ENCODE results near the gene COL4A1.

Gene COL4A1

GRCh38 chr13:110123041-110123809 is 183.7 kb downstream of the COL4A1 start:
- TF ChIP-seq SIN3A (IDR thresholded peaks at IDR 0.05; ENCODE audit: borderline replicate concordance, insufficient read depth, low read length) (no peak), FOXP2 (optimal IDR thresholded peaks at IDR 0.05; ENCODE audit: borderline replicate concordance, extremely low read depth, extremely low read length, insufficient read depth) (no peak), POLR2AphosphoS5 (IDR thresholded peaks at IDR 0.05; ENCODE audit: low read depth, low read length) (no peak), REST (IDR thresholded peaks at IDR 0.05; ENCODE audit: insufficient read depth in 1 of 2, low read depth in 2 of 2, low read length in 2 of 2) (no peak), TAF1 (IDR thresholded peaks at IDR 0.05; ENCODE audit: borderline replicate concordance, insufficient read depth, low read length) (no peak)

- TF ChIP-seq REST (IDR thresholded peaks at IDR 0.05; ENCODE audit: insufficient read depth in 1 of 2, low read depth in 2 of 2, low read length in 2 of 2) (no peak), FOXP2 (optimal IDR thresholded peaks at IDR 0.05; ENCODE audit: borderline replicate concordance, extremely low read depth, extremely low read length, insufficient read depth) (no peak), POLR2AphosphoS5 (IDR thresholded peaks at IDR 0.05; ENCODE audit: low read depth, low read length) (no peak), TAF1 (IDR thresholded peaks at IDR 0.05; ENCODE audit: borderline replicate concordance, insufficient read depth, low read length) (no peak), SIN3A (IDR thresholded peaks at IDR 0.05; ENCODE audit: borderline replicate concordance, insufficient read depth, low read length) (no peak)
Observed at GRCh38 chr13:110121422-110122083, 185.4 kb downstream of the COL4A1 start.

GRCh38 chr13:110119935-110120905 is 186.7 kb downstream of the COL4A1 start:
- TF ChIP-seq TAF1 (IDR thresholded peaks at IDR 0.05; ENCODE audit: borderline replicate concordance, insufficient read depth, low read length) (no peak), POLR2AphosphoS5 (IDR thresholded peaks at IDR 0.05; ENCODE audit: low read depth, low read length) (no peak), SIN3A (IDR thresholded peaks at IDR 0.05; ENCODE audit: borderline replicate concordance, insufficient read depth, low read length) (no peak), REST (IDR thresholded peaks at IDR 0.05; ENCODE audit: insufficient read depth in 1 of 2, low read depth in 2 of 2, low read length in 2 of 2) (no peak)

- no peak for TF ChIP-seq FOXP2 (optimal IDR thresholded peaks at IDR 0.05; ENCODE audit: borderline replicate concordance, extremely low read depth, extremely low read length, insufficient read depth)
- no peak for TF ChIP-seq SIN3A (IDR thresholded peaks at IDR 0.05; ENCODE audit: borderline replicate concordance, insufficient read depth, low read length)
- TF ChIP-seq POLR2AphosphoS5 (IDR thresholded peaks at IDR 0.05; ENCODE audit: low read depth, low read length), result no peak
- no peak for TF ChIP-seq REST (IDR thresholded peaks at IDR 0.05; ENCODE audit: insufficient read depth in 1 of 2, low read depth in 2 of 2, low read length in 2 of 2)
- no peak for TF ChIP-seq TAF1 (IDR thresholded peaks at IDR 0.05; ENCODE audit: borderline replicate concordance, insufficient read depth, low read length)
Observed at GRCh38 chr13:110118106-110118505, 188.9 kb downstream of the COL4A1 start.
